ENCODE data around the gene RNF26.

Gene RNF26

DNA sequence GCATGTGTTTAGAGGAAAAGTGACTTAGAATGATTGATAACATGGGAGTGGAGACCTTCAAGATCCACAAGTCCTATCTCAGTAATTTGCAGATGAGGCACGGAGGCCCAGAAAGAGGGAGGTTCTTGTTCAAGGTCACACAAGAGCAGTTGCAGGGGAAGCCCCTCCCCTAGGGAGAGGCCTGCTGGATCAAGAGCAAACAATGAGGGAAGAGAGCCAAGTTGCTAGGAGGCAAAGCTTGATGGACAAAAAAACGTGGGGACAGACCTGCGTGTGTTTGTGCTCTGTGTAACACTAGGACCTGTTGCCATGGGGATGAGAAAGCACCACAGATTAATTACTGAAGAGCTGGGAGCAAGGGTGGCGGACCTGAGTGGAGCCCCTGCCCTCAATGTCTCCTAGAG, 18.5 kb downstream of the RNF26 start:
- Histone ChIP-seq H3K9me3 (ENCODE audit: control insufficient read depth, low read length) (no peaks in the 10 kb centered on the region), H3K27ac (ENCODE audit: insufficient read depth, low read depth, low read length, poor library complexity, severe bottlenecking) (no peak overlapping the region), H3K4me1 (ENCODE audit: control insufficient read depth, insufficient read depth, low read length) (peaks cover 11% of the 10 kb centered on the region), H3K36me3 (ENCODE audit: control insufficient read depth, insufficient read depth, low read length) (no peaks in the 10 kb centered on the region), H3K4me3 (ENCODE audit: insufficient read depth, low read depth, low read length) (no peak overlapping the region), H3K27me3 (ENCODE audit: control insufficient read depth, insufficient read depth, low read length, poor library complexity, severe bottlenecking) (peaks cover 5% of the 10 kb centered on the region)
- 40 to 45% methylated on average over 4 of the region's 4 CpGs for WGBS, 2 experiments

GRCh38 chr11:119355091-119355843, 20.9 kb downstream of the RNF26 start:
- Histone ChIP-seq H3K4me3 (ENCODE audit: insufficient read depth, low read depth, low read length) (no peak overlapping the region), H3K27me3 (ENCODE audit: control insufficient read depth, insufficient read depth, low read length, poor library complexity, severe bottlenecking) (peaks cover 5% of the 10 kb centered on the region), H3K27ac (ENCODE audit: insufficient read depth, low read depth, low read length, poor library complexity, severe bottlenecking) (no peak overlapping the region), H3K9me3 (ENCODE audit: control insufficient read depth, low read length) (no peaks in the 10 kb centered on the region), H3K36me3 (ENCODE audit: control insufficient read depth, insufficient read depth, low read length) (peaks cover 5% of the 10 kb centered on the region), H3K4me1 (ENCODE audit: control insufficient read depth, insufficient read depth, low read length) (peaks cover 11% of the 10 kb centered on the region)
- WGBS, 2 experiments = 60 to 62% methylated on average over 9 of the region's 9 CpGs

DNA sequence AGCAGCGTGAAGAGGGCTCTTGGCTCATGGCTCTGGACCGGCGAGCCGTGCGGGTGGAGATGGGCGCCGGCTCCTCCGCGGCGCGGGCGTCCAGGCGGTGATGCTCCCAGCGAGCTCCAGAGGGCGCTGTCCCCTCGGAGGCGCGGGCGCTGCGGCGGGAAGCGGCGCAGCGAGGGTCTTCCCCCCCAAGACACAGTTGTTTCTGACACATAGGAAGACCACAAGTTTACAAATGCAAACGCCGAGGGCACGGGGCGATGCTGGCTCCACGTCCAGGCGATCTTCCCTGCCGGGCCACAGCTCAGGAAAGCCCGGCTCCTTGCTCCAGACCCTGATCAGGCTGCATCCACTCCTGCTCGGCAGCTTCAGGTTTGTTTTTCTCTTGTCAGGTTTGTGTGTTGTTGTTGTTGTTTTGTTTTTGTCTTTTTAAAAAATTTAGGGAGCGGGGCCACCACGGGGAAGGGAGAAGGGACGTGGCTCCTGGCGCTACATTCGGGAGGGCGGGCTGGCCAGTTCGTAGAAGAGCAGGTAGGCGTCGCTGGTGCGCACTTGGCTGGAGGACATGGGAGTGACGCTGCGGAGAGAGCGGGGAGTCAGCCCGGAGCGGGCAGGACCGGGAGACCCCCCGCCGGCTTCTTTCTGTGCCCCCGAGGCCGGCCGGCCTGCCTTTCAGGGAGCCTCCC, 22.2 kb downstream of the RNF26 start:
- 2% methylated on average over 54 of the region's 54 CpGs for WGBS, 2 experiments
- Histone ChIP-seq H3K27ac (ENCODE audit: insufficient read depth, low read depth, low read length, poor library complexity, severe bottlenecking) (no peak overlapping the region), H3K27me3 (ENCODE audit: control insufficient read depth, insufficient read depth, low read length, poor library complexity, severe bottlenecking) (peaks cover 5% of the 10 kb centered on the region), H3K36me3 (ENCODE audit: control insufficient read depth, insufficient read depth, low read length) (peaks cover 5% of the 10 kb centered on the region), H3K4me1 (ENCODE audit: control insufficient read depth, insufficient read depth, low read length) (peaks cover 20% of the 10 kb centered on the region), H3K9me3 (ENCODE audit: control insufficient read depth, low read length) (no peaks in the 10 kb centered on the region), H3K4me3 (ENCODE audit: insufficient read depth, low read depth, low read length) (peak overlapping the region; percentile 38)

GRCh38 chr11:119357074-119357473, 22.7 kb downstream of the RNF26 start:
- Histone ChIP-seq H3K36me3 (ENCODE audit: control insufficient read depth, insufficient read depth, low read length) (peaks cover 5% of the 10 kb centered on the region), H3K4me3 (ENCODE audit: insufficient read depth, low read depth, low read length) (no peak overlapping the region), H3K27ac (ENCODE audit: insufficient read depth, low read depth, low read length, poor library complexity, severe bottlenecking) (no peak overlapping the region), H3K9me3 (ENCODE audit: control insufficient read depth, low read length) (no peaks in the 10 kb centered on the region), H3K27me3 (ENCODE audit: control insufficient read depth, insufficient read depth, low read length, poor library complexity, severe bottlenecking) (peaks cover 6% of the 10 kb centered on the region), H3K4me1 (ENCODE audit: control insufficient read depth, insufficient read depth, low read length) (peaks cover 26% of the 10 kb centered on the region)
- WGBS, 2 experiments = 80 to 82% methylated on average over 10 of the region's 13 CpGs

GRCh38 chr11:119359365-119360214, 25.3 kb downstream of the RNF26 start:
- Histone ChIP-seq H3K4me1 (ENCODE audit: control insufficient read depth, insufficient read depth, low read length) (peaks cover 44% of the 10 kb centered on the region), H3K4me3 (ENCODE audit: insufficient read depth, low read depth, low read length) (no peak overlapping the region), H3K9me3 (ENCODE audit: control insufficient read depth, low read length) (no peaks in the 10 kb centered on the region), H3K36me3 (ENCODE audit: control insufficient read depth, insufficient read depth, low read length) (peaks cover 5% of the 10 kb centered on the region), H3K27me3 (ENCODE audit: control insufficient read depth, insufficient read depth, low read length, poor library complexity, severe bottlenecking) (peaks cover 32% of the 10 kb centered on the region), H3K27ac (ENCODE audit: insufficient read depth, low read depth, low read length, poor library complexity, severe bottlenecking) (no peak overlapping the region)
- 91 to 92% methylated on average over 10 of the region's 10 CpGs for WGBS, 2 experiments

DNA sequence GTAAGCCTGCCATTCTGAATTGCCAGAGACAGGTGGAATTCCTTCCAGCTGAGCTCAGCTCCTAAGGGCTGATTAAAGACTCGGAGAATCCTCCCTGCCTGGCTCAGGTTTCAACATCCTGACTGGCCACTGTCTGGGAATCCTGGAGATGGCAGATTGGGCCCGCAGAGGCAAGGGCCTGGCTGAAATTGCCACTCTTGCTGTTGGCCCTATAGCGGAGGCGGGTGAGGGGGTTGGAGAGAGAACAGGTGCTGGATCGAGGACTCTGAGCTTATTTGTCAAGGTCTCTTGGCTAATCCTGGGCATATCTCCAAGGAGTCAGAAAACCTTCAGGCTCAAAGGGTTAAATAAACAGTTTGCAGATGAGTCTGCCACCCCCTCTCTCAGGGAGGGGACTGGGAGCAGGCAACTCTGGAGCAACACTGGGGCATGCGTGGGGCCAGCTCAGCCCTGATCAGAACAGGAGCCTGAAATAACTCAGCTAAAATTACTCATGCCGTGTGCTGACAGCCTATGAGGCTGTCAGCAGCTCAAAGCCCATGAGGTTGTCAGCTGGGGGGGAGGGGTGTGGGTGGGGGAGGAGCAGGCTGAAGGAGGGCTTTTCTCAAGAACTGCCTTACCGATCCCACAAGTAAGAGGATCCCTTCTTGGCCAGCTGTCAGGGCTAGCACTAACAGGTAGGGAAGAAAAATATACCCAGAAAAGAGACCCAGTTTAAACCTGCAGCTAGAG, 26.9 kb downstream of the RNF26 start:
- Histone ChIP-seq H3K27me3 (ENCODE audit: control insufficient read depth, insufficient read depth, low read length, poor library complexity, severe bottlenecking) (peaks cover 38% of the 10 kb centered on the region), H3K36me3 (ENCODE audit: control insufficient read depth, insufficient read depth, low read length) (peaks cover 5% of the 10 kb centered on the region), H3K4me1 (ENCODE audit: control insufficient read depth, insufficient read depth, low read length) (peaks cover 33% of the 10 kb centered on the region), H3K9me3 (ENCODE audit: control insufficient read depth, low read length) (no peaks in the 10 kb centered on the region), H3K4me3 (ENCODE audit: insufficient read depth, low read depth, low read length) (no peak overlapping the region), H3K27ac (ENCODE audit: insufficient read depth, low read depth, low read length, poor library complexity, severe bottlenecking) (no peak overlapping the region)
- 8 to 10% methylated on average over 8 of the region's 8 CpGs for WGBS, 2 experiments

GRCh38 chr11:119361941-119362725, 27.8 kb downstream of the RNF26 start:
- H3K27me3 ChIP-seq (ENCODE audit: control insufficient read depth, insufficient read depth, low read length, poor library complexity, severe bottlenecking) = peaks cover 38% of the 10 kb centered on the region

DNA sequence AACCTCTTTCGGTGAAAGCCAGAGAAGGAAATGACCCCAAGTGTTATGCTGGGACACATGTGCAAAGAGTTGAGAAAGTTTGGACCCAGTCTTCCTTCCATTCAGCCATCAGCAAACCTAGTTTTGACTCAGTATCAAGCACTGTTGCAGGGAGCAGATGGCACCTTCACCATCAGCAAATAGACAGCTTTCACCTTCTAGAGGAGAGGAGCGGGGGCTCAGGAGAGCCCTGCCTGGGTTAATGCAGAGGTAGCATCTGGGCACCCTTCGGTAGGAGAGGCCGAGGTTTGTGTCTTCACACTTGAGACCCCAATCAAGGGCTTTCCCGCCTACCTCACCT, 28.4 kb downstream of the RNF26 start:
- peaks cover 41% of the 10 kb centered on the region for H3K4me1 ChIP-seq (ENCODE audit: control insufficient read depth, insufficient read depth, low read length)
- H3K27me3 ChIP-seq (ENCODE audit: control insufficient read depth, insufficient read depth, low read length, poor library complexity, severe bottlenecking) = peaks cover 38% of the 10 kb centered on the region
- no peak overlapping the region for H3K4me3 ChIP-seq (ENCODE audit: insufficient read depth, low read depth, low read length)
- H3K36me3 ChIP-seq (ENCODE audit: control insufficient read depth, insufficient read depth, low read length) = peaks cover 5% of the 10 kb centered on the region
- no peak overlapping the region for H3K27ac ChIP-seq (ENCODE audit: insufficient read depth, low read depth, low read length, poor library complexity, severe bottlenecking)
- H3K9me3 ChIP-seq (ENCODE audit: control insufficient read depth, low read length) = no peaks in the 10 kb centered on the region
- 92 to 96% methylated on average over 5 of the region's 5 CpGs for WGBS, 2 experiments

More at GRCh38 chr11:119361941-119362725, 27.8 kb downstream of the RNF26 start:
- H3K4me3 ChIP-seq (ENCODE audit: insufficient read depth, low read depth, low read length) = no peak overlapping the region
- peaks cover 36% of the 10 kb centered on the region for H3K4me1 ChIP-seq (ENCODE audit: control insufficient read depth, insufficient read depth, low read length)
- WGBS, 2 experiments = 78 to 80% methylated on average over 11 of the region's 11 CpGs
- H3K27ac ChIP-seq (ENCODE audit: insufficient read depth, low read depth, low read length, poor library complexity, severe bottlenecking) = no peak overlapping the region
- H3K36me3 ChIP-seq (ENCODE audit: control insufficient read depth, insufficient read depth, low read length) = peaks cover 5% of the 10 kb centered on the region
- H3K9me3 ChIP-seq (ENCODE audit: control insufficient read depth, low read length) = no peaks in the 10 kb centered on the region

GRCh38 chr11:119363081-119363850, 28.9 kb downstream of the RNF26 start:
- Histone ChIP-seq H3K9me3 (ENCODE audit: control insufficient read depth, low read length) (no peaks in the 10 kb centered on the region), H3K36me3 (ENCODE audit: control insufficient read depth, insufficient read depth, low read length) (peaks cover 5% of the 10 kb centered on the region), H3K4me1 (ENCODE audit: control insufficient read depth, insufficient read depth, low read length) (peaks cover 47% of the 10 kb centered on the region), H3K4me3 (ENCODE audit: insufficient read depth, low read depth, low read length) (peak overlapping the region; percentile 36), H3K27me3 (ENCODE audit: control insufficient read depth, insufficient read depth, low read length, poor library complexity, severe bottlenecking) (peaks cover 38% of the 10 kb centered on the region), H3K27ac (ENCODE audit: insufficient read depth, low read depth, low read length, poor library complexity, severe bottlenecking) (no peak overlapping the region)
- 60 to 61% methylated on average over 44 of the region's 44 CpGs for WGBS, 2 experiments
